ENCODE data around the gene HEXIM2.

DNA sequence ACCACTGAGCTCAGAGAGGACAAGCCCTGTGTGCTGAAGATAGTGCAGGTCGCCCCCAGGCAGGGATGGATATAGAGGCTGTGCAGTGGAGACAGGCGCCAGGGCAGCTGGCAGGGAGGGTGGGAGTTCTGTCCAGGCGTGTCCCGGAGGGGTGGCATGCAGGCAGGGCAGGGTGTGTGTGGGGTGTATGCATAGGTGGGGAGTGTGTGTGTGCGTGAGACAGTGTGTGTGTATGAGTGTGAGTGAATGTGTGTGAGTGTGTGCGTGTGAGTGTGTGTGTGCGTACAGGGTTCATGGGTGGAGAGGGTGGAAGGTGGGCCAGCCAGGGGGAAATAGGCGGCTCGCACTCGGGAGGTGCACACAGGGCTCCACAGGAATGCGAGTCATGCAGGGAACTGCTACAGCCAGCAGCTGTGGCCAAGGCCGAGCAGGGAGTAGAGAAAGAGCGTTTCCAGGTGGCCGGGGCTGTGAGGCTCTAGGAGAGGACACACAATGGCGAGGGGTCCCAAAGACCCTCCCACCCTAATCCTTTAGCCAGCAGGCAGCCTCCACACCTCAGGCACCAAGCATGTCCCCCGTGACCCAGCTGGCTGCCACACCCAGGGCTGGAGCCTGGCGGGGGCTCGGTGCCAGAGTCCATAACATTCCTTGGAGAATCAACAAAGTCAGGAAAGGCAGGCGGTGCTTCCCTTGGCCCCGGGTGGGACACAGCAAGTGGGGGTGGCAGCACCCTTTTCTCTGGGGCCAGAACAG, 34.0 kb upstream of the HEXIM2 start:
- TF ChIP-seq, protein P1, sequence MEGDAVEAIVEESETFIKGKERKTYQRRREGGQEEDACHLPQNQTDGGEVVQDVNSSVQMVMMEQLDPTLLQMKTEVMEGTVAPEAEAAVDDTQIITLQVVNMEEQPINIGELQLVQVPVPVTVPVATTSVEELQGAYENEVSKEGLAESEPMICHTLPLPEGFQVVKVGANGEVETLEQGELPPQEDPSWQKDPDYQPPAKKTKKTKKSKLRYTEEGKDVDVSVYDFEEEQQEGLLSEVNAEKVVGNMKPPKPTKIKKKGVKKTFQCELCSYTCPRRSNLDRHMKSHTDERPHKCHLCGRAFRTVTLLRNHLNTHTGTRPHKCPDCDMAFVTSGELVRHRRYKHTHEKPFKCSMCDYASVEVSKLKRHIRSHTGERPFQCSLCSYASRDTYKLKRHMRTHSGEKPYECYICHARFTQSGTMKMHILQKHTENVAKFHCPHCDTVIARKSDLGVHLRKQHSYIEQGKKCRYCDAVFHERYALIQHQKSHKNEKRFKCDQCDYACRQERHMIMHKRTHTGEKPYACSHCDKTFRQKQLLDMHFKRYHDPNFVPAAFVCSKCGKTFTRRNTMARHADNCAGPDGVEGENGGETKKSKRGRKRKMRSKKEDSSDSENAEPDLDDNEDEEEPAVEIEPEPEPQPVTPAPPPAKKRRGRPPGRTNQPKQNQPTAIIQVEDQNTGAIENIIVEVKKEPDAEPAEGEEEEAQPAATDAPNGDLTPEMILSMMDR (conservative IDR thresholded peaks at IDR 0.05), result no peak
- no peak for TF ChIP-seq EZH2 (IDR thresholded peaks at IDR 0.05; ENCODE audit: low read depth)

All from PC-9 (cell line).